Sigmoid colon (tissue), 7 donors: ENCODE data around the gene ICE2. TPM values are rescaled to one million over a fixed set of nuclear protein-coding genes. Genes with fewer than 3 reads are reported as not detected.
"Not testable (repeated sequence)": the region's sequence is repeated elsewhere in the genome, so short reads cannot be mapped to it uniquely, and the experiment has no call there.

ENCODE experiments used
- DNase-seq: peaks from one replicate; pipeline ENCODE4 v3.0.0-alpha.2; 2019
- H3K27ac ChIP-seq, 4 donors: fragments of 200-600 bp; sonication (generic); one replicate each; pipeline ENCODE4 v1.5.1; 2016 to 2019; ENCODE audit warnings: mild to moderate bottlenecking in 1 of 4
- H3K27me3 ChIP-seq, 3 donors: fragments of 200-600 bp; sonication (generic); one replicate each; pipeline ENCODE4 v1.5.1; 2019; ENCODE audit warnings: mild to moderate bottlenecking in 1 of 3
- H3K36me3 ChIP-seq, 4 donors: fragments of 200-600 bp; sonication (generic); one replicate each; pipeline ENCODE4 v1.5.1; 2016 to 2019
- H3K4me1 ChIP-seq, 4 donors: fragments of 200-600 bp; sonication (generic); one replicate each; pipeline ENCODE4 v1.5.1; 2017 to 2019
- H3K4me3 ChIP-seq, 4 donors: fragments of 200-600 bp; sonication (generic); one replicate each; pipeline ENCODE4 v1.5.1; 2017 to 2019; ENCODE audit warnings: mild to moderate bottlenecking in 2 of 4, moderate library complexity in 1 of 4
- H3K9me3 ChIP-seq, 4 donors: fragments of 200-600 bp in 3 of 4; sonication (generic) in 3 of 4; one replicate each; pipeline versions ENCODE4 v1.5.1 to v1.6.1; 2013 to 2019
- EP300 ChIP-seq, 4 donors: sonication (generic); formaldehyde crosslinking; IDR thresholded peaks; one replicate each; pipeline ENCODE4 v1.6.1; 2017; ENCODE audit warnings: antibody characterized with exemption in 4 of 4
- POLR2A ChIP-seq, 2 donors: fragments of 450-650 bp; IDR thresholded peaks; one replicate each; pipeline ENCODE4 v1.6.1; 2016; ENCODE audit warnings: antibody characterized with exemption in 2 of 2, mild to moderate bottlenecking in 2 of 2, moderate library complexity in 2 of 2
- POLR2AphosphoS5 ChIP-seq, 4 donors: sonication (generic); formaldehyde crosslinking; IDR thresholded peaks; one replicate each; pipeline ENCODE4 v1.6.1; 2017; ENCODE audit warnings: antibody characterized with exemption in 4 of 4
- WGBS, 2 donors: extraction: QIAGEN DNeasy Blood & Tissue Kit; methylation state at CpG; one replicate each; pipeline ENCODE4 v1.1.7; 2013; 5-methylcytosine and 5-hydroxymethylcytosine counted together
- intact Hi-C: fragments of 100-400 bp; cut with DNase I; formaldehyde crosslinking; loops from one replicate; pipeline ENCODE4 v1.15.1; 2023
- polyA plus RNA-seq, 3 donors: library from polyadenylated mRNA; stranded (reverse); fragments of 200-250 nt; gene quantifications; one replicate each; pipeline ENCODE4 v1.2.3, GENCODE V29; 2013
- total RNA-seq, 4 donors: library from RNA; depleted of rRNA; stranded (reverse); fragments of >200 nt; gene quantifications; one replicate each; pipeline ENCODE4 v1.1.0, GENCODE V29; 2016
- TF ChIP-seq, protein P1 (sequence below), 4 experiments: fragments of 450-650 bp in 3 of 4; fragments of 200-600 bp in 1 of 4; IDR thresholded peaks; one replicate each; pipeline ENCODE4 v1.5.1; 2016 to 2019; ENCODE audit warnings: antibody characterized with exemption in 4 of 4, mild to moderate bottlenecking in 3 of 4, moderate library complexity in 2 of 4
- donor health status: healthy with polysubstance abuse.
- donor health status: Bipolar disorder and iron deficiency.
- donor health status: healthy.

ICE2 gene
- total and polyA plus RNA-seq, 7 donors: 4.6 to 40.3 (median 30.0) TPM

DNA sequence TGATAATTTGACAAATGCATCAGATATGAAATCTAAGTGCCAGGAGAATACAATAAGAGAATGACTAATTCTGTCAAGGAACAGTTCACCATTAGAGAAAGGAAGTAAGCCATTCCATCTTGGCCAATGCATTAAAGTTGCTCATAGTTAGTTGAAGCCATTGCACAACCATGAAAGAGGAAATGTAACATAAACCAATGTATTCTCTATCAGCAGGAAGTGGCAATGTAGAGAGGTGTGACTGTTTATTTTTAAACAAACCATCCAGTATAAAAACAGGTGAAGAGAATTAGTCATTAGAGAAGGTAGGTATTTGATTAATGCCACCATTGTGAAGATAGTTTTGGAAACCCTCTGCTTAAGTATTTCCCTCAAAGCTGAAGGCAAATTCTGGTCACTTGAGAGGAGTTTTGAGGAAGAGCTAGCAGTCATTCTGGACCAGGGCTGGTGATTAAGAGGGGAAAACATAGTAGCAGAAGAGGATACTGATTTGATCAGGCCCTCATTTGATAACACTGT is 70.4 kb downstream of the ICE2 start:
- Histone ChIP-seq H3K27ac (peak overlapping the region in 1 of 4 donors; percentile 41), H3K27me3 (no peaks in the 10 kb centered on the region), H3K36me3 (no peaks in the 10 kb centered on the region), H3K4me1 (peaks cover 0 to 9% (median 3%) of the 10 kb centered on the region in 4 donors), H3K4me3 (no peak overlapping the region), H3K9me3 (no peaks in the 10 kb centered on the region)
- intact Hi-C loops: no loop called here
- DNase-seq: no peak
- TF ChIP-seq POLR2A (IDR thresholded peaks at IDR 0.05): no peak
- peak in 1 of 4 donors; percentile 54 for TF ChIP-seq POLR2AphosphoS5 (IDR thresholded peaks at IDR 0.05)

DNA sequence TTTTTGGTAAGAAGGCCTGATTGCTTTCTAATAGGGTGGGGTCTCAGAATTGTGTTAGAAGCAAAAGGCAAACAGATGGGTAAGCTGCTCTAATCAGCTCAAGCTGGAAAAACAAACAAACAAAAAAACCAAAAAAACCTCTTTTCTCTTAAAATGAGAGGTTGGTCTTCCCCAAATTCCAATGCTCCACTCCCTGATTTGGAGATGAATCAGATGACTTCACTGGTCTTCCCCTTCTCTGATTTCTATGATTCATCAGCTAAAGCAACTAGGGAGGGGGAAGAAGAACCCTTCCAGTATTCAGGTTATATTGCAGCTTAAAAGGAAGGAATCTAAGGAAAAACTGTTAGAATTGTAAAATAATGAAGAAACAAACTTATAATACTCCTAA is 71.5 kb downstream of the ICE2 start:
- H3K9me3 ChIP-seq: no peaks in the 10 kb centered on the region
- H3K4me1 ChIP-seq: peaks cover 0 to 9% (median 0%) of the 10 kb centered on the region in 4 donors
- no peaks in the 10 kb centered on the region for H3K27me3 ChIP-seq
- intact Hi-C loops: no loop called here
- no peak for DNase-seq
- TF ChIP-seq POLR2AphosphoS5 (IDR thresholded peaks at IDR 0.05): peak in 1 of 4 donors; percentile 18
- no peak for TF ChIP-seq EP300 (IDR thresholded peaks at IDR 0.05)
- no peak for TF ChIP-seq POLR2A (IDR thresholded peaks at IDR 0.05)
- H3K4me3 ChIP-seq: no peak overlapping the region
- H3K27ac ChIP-seq: peak overlapping the region in 1 of 4 donors; percentile 27
- H3K36me3 ChIP-seq: no peaks in the 10 kb centered on the region

GRCh38 chr15:60406513-60407414 is 72.2 kb downstream of the ICE2 start:
- intact Hi-C loops: no loop called here
- TF ChIP-seq, protein P1, sequence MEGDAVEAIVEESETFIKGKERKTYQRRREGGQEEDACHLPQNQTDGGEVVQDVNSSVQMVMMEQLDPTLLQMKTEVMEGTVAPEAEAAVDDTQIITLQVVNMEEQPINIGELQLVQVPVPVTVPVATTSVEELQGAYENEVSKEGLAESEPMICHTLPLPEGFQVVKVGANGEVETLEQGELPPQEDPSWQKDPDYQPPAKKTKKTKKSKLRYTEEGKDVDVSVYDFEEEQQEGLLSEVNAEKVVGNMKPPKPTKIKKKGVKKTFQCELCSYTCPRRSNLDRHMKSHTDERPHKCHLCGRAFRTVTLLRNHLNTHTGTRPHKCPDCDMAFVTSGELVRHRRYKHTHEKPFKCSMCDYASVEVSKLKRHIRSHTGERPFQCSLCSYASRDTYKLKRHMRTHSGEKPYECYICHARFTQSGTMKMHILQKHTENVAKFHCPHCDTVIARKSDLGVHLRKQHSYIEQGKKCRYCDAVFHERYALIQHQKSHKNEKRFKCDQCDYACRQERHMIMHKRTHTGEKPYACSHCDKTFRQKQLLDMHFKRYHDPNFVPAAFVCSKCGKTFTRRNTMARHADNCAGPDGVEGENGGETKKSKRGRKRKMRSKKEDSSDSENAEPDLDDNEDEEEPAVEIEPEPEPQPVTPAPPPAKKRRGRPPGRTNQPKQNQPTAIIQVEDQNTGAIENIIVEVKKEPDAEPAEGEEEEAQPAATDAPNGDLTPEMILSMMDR (IDR thresholded peaks at IDR 0.05): no peak
- TF ChIP-seq POLR2AphosphoS5 (IDR thresholded peaks at IDR 0.05): no peak
- TF ChIP-seq POLR2A (IDR thresholded peaks at IDR 0.05): no peak
- TF ChIP-seq EP300 (IDR thresholded peaks at IDR 0.05): no peak
- Histone ChIP-seq H3K4me1 (peaks cover 0 to 9% (median 0%) of the 10 kb centered on the region in 4 donors), H3K36me3 (no peaks in the 10 kb centered on the region), H3K27ac (peak overlapping the region in 1 of 4 donors; percentile 27), H3K27me3 (no peaks in the 10 kb centered on the region), H3K9me3 (no peaks in the 10 kb centered on the region), H3K4me3 (no peak overlapping the region)
- 88 to 95% methylated on average over 2 of the region's 2 CpGs for WGBS, 2 donors
- DNase-seq: no peak

- Histone ChIP-seq H3K27me3 (no peaks in the 10 kb centered on the region), H3K4me1 (peaks cover 0 to 9% (median 0%) of the 10 kb centered on the region in 4 donors), H3K4me3 (no peak overlapping the region), H3K36me3 (no peaks in the 10 kb centered on the region), H3K27ac (no peak overlapping the region), H3K9me3 (no peaks in the 10 kb centered on the region)
- intact Hi-C loops: no loop called here
- no peak for DNase-seq
- TF ChIP-seq EP300 (IDR thresholded peaks at IDR 0.05): no peak
- TF ChIP-seq, protein P1 (IDR thresholded peaks at IDR 0.05): no peak
- TF ChIP-seq POLR2A (IDR thresholded peaks at IDR 0.05): no peak
- TF ChIP-seq POLR2AphosphoS5 (IDR thresholded peaks at IDR 0.05): no peak
- WGBS, 2 donors: 45 to 66% methylated on average over 2 of the region's 2 CpGs
These were observed 73.5 kb downstream of the ICE2 start for GRCh38 chr15:60405399-60405798.

- WGBS, 2 donors: 97% methylated on average over 12 of the region's 12 CpGs
- H3K9me3 ChIP-seq, H3K4me3 ChIP-seq, intact Hi-C loops, H3K36me3 ChIP-seq, H3K27me3 ChIP-seq, H3K4me1 ChIP-seq, H3K27ac ChIP-seq, DNase-seq: not testable (repeated sequence)
These were observed 74.6 kb downstream of the ICE2 start for GRCh38 chr15:60404351-60404750.

GRCh38 chr15:60400944-60401343 is 78.0 kb downstream of the ICE2 start:
- TF ChIP-seq, protein P1 (IDR thresholded peaks at IDR 0.05): no peak
- TF ChIP-seq EP300 (IDR thresholded peaks at IDR 0.05) (no peak), POLR2AphosphoS5 (IDR thresholded peaks at IDR 0.05) (no peak), POLR2A (IDR thresholded peaks at IDR 0.05) (no peak)
- no peak for DNase-seq
- no peak overlapping the region for H3K27ac ChIP-seq
- H3K27me3 ChIP-seq: no peaks in the 10 kb centered on the region
- no peaks in the 10 kb centered on the region for H3K9me3 ChIP-seq
- no peak overlapping the region for H3K4me3 ChIP-seq
- no peaks in the 10 kb centered on the region for H3K36me3 ChIP-seq
- H3K4me1 ChIP-seq: peaks cover 3 to 16% (median 8%) of the 10 kb centered on the region in 4 donors
- 32 to 49% methylated on average over 3 of the region's 3 CpGs for WGBS, 2 donors
- intact Hi-C loops: no loop called here
